ENCODE results near the gene CNTNAP5. TPM values are rescaled to one million over a fixed set of nuclear protein-coding genes. Genes with fewer than 3 reads are reported as not detected.

CNTNAP5 gene
- polyA plus RNA-seq, 4 donors = 0.06 to 0.75 (median 0.12) TPM

DNA sequence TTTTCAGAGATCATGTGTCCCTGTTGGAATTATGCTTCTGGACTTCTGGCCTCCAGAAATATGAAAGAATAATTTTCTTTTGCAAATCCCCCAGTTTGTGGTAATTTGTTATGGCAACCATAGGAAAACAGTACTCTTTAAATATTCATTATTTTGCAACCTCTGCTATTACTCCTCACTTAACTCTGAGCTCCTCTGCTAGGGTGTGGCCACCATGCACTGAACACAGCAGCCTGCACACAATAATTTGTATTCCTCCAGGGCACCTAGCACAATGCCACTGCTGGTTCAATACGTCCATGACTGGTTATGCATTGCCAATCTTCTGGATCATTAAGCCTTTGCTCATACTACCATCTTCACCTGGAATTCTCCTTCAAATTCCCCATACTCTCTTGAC, 232.0 kb downstream of the CNTNAP5 start:
- DNase-seq (ENCODE audit: low read depth in 4 of 4, low spot score in 3 of 4) = no peak

DNA sequence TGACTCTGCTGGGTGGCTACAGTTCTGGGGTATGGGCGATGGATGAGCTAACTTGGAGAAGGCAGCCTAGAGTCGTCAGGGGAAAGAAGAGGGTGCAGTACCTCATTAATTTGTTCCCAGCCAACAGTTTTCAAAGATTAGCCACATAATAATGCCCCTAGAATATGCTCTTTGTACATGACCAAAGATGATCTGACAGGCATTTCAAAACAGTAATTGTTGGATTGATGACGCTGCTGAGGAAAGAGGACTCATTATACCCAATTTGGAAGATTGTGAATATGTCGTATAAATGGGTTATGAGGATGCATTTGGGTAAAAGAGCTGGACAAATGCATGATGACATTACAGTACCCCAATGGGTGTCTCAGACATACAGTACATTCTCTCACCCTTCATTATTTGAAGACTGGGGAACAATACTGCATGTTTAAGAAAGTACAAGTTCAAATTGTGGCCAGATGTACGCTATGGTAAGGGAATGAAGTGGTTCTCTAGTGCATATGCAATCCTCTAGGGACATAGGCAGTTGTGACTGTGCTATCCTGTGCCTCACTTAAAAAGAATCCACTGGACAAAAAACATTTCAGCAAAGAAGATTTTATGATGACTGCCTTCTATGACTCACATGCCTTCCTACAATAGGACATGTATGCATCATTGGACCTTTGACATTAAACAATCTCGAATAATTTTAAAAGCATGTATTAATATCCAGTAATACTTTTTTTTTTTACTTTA, 233.2 kb downstream of the CNTNAP5 start:
- no peak for DNase-seq (ENCODE audit: low read depth in 4 of 4, low spot score in 3 of 4)

DNA sequence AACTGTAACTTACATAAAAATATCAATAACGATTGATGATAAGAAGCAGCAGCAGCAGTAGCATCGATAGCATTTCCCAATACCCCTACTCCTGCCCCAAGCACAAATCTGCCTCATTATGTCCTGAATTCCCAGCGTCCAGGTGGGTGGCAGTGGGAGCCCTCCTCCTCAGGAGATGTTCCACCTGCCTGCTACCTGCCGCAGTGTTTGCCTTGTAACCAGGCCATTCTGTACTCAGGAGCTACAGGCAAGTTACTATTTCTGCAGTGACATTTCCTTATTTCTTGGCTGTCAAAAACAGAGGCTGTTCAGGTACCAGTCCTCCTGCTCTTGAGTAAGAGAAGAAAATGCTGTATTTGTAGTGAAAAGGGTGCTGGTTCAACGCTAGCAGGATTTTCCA, 236.4 kb downstream of the CNTNAP5 start:
- no peak for DNase-seq (ENCODE audit: low read depth in 4 of 4, low spot score in 3 of 4)

DNA sequence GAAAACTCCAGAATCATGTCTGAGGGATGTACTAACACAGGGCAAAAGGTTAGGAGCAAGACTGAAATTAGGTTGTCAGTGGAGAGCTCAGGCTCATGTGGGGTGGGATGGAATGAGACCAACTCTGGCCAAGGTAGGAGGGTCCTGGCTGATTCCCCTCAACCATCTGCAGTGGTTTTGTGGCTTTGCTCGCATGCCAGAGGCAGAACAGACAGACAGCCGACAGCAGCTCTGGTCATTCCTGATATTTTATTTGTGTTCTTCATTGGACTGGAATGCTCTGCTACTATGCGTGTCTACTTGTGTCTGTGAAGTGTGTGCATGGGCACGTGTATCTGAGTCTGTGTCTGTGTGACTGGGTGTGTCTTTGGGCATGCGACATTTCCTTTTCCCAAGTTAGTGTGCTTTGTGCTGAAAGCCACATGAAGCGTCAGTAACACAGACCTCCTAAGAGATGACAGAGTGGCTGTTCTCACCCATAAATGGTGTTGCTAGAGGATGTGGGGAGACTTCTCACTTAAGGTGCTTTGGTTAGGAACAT, 239.5 kb downstream of the CNTNAP5 start:
- DNase-seq (ENCODE audit: low read depth in 4 of 4, low spot score in 3 of 4) = no peak

DNA sequence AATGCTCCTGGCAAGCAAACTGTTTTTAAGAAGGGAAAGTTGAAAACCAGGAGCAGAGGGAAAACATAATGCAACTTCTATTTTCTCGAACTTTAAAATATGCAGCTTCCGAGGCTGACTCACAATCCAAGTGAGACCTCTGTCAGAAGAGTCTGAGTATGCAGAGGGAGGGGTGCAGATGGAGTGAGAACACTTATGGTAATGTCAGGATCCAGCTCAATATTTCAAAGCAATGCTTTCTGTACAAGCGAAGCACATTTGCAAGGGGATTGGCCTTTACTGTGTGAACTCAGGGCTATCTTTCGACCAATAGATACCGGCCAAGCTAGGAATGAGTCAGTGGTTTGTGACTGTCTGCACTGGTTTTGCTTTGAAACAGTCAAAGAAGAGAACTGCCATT, 242.7 kb downstream of the CNTNAP5 start:
- no peak for DNase-seq (ENCODE audit: low read depth in 4 of 4, low spot score in 3 of 4)

DNA sequence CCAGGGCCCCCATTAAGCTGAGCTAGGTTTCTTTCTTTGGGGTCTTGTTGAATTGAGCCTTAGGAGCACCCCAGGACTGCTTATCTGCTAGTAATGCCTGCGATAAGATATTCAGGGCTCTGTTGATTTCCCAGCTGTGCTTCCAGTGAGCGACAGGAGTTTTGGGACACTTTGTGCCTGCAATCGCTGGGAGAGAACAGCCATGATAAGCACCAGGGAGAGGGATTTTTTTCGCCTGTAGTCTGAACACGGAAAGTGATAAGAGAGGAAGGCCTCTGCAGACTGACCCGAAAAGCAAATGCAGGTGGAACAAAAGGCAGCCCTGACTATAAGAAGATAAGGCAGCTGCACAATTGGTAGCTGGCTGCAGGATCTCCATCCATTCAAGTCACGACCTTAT, 244.3 kb downstream of the CNTNAP5 start:
- DNase-seq (ENCODE audit: low read depth in 4 of 4, low spot score in 3 of 4) = no peak

DNA sequence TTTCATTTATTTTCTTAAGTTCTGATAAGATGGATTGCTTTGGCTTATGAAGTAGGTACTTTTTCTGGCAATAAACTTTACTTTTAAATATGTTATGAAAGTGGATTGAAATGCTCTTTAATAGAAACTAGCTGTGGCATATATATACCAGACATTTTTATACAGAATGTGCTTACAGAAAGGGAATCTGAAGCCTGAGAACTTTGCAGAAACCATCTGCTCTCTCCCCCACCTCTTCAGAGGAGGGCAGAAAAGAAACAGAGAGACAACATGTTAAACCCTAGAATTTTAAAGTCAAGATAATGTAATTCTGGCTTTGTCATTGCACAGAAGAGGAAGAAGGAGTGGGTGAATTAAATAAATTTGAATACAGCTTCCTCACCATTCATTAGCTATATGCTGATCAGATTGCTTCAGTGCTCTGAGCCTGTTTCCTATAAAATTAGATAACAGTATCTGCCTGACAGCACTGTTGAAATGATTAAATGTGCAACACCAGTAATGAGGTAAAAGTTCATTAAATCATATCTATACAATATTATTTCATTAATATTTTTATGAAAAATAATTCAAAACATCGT, 247.3 kb downstream of the CNTNAP5 start:
- no peak for DNase-seq (ENCODE audit: low read depth in 4 of 4, low spot score in 3 of 4)

DNA sequence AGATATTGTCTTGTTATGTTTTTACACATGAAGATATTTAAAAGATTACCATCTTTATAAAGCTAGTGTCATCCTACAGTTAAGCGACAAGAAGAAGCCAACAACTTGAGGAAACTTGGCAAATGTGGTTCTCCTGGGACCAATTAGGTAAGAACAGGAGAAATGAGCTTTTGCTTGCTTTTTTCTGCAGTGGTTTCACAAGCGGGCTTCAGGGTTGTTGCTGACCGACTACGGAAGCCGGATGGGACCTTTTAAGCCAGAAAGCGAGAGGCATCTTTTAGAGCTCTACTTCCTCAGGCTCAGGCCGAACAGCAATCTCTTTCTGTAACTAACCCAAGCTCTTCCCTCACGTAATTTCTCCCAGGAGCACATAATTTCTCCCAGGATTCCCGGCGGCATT, 256.5 kb downstream of the CNTNAP5 start:
- DNase-seq (ENCODE audit: low read depth in 4 of 4, low spot score in 3 of 4) = no peak

DNA sequence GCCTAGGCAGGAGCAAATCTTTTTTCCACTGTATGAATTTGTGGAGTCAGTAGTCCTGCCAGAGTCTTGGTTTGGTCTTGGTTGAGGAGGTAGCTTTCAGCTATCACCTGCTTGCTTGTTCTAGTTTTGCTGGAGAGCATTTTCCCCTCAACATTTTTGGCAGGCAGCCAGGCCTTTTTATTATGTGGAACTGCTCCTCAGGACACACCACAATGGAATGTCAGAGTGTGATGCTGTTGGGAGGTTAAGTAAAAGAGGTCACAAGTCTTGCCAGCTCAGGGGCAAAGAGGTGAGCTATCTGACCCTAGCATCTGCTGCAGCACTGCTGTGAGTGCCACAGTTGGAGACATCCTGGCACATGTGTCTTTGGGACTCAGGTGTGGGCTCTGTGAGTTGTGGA, 258.0 kb downstream of the CNTNAP5 start:
- DNase-seq (ENCODE audit: low read depth in 4 of 4, low spot score in 3 of 4) = no peak

DNA sequence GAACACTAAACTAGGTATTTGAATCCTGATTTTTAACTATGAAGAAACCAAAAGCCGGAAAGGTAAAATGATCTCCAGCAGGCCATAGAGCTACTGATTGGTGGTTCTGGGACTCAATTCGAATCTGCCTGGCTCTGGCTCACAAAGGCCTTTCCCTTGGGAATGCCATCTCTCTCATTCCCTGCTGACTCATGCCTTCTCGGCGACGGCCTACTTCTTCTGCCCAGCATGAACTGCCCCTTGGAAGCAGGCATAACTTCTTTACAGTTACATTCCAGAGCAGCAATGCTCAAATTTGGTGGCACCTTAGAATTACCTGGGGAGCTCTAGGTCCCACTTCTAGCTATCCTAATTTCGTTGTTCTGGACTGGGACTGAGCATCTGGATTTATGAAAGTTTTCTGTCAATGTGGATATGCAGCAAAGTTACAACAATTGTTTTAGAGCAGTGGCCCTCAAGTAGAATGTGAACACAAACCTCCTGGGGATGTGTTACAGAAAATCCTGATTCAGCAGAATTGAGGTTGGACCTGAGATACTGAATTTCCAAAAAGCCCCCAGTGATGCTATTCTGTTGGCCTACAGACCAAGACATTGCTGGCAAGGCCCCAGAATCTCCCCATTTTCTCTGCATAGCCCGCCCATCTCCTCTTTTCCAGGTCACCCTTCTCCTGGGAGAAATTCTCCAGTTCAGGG, 261.1 kb downstream of the CNTNAP5 start:
- no peak for DNase-seq (ENCODE audit: low read depth in 4 of 4, low spot score in 3 of 4)

DNA sequence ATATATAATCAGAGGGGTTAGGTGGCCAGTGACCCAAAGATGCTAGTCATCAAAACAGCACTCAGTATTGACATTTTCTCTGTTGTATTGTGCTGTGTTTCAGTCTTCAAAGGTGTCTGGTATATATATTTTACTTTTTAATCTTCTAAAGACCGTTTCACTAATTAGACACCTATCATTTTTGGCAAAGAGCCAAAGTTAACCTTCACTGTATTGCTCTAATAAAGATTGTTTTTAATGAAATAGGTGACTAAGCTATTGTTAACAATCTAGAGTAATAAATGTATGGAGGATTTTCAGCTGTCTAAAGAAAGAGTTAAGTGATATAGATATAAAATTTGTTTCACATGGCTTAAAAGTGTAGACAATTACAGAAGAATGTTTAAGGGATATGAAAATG, 264.0 kb downstream of the CNTNAP5 start:
- no peak for DNase-seq (ENCODE audit: low read depth in 4 of 4, low spot score in 3 of 4)

DNA sequence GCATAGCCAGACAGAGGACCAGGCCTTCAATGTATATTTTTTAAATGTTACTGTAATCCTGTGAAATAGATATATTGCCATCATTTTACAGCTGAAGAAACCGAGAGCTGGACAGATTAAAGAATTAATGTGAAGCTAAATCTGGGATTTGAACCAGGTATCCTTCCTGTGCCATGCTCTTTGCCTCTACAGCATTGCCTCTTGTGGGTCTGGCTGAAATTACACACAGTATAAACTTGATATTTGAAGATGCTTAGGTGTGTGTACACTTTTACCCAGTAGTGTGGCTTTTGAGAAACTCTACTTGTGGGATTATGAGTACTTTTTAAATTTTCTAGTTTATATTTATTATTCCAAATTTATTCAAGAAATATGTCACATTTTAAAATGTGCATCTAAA, 264.5 kb downstream of the CNTNAP5 start:
- no peak for DNase-seq (ENCODE audit: low read depth in 4 of 4, low spot score in 3 of 4)

DNA sequence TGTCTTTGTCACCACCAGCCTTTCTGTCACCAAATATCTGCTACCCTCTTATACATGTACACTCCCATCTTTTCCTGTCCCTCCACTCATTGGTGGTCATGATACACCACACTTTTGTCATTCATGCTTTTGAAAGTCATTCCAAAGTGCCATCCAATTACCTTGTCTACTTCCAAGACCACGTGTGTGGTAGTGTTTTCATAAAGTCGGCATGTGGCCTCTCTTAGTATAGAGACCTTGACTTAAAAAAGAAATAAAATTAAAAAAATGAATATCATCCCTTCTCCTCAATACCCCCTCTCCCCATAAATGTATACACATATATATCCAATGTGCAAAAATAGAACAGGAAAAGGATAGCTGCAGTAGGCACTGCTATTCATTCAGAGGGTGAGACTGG, 271.4 kb downstream of the CNTNAP5 start:
- DNase-seq (ENCODE audit: low read depth in 4 of 4, low spot score in 3 of 4) = no peak

DNA sequence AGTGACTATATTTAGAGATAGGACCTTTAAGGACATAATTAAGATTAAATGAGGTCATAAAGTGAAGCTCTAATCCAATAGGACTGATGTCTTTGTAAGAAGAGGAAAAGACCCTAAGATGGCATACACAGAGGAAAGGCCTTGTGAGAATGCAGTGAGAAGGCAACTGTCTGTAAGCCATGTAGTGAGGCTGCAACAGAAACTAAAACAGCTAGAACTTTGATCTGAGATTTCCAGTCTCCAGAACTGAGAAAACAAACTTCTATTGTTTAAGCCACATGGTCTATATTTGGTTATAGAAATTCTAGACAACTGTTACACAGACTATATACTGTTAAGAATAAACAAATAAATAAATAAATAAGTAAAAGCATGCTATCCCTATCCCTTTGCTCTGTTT, 276.8 kb downstream of the CNTNAP5 start:
- DNase-seq (ENCODE audit: low read depth in 4 of 4, low spot score in 3 of 4) = no peak

DNA sequence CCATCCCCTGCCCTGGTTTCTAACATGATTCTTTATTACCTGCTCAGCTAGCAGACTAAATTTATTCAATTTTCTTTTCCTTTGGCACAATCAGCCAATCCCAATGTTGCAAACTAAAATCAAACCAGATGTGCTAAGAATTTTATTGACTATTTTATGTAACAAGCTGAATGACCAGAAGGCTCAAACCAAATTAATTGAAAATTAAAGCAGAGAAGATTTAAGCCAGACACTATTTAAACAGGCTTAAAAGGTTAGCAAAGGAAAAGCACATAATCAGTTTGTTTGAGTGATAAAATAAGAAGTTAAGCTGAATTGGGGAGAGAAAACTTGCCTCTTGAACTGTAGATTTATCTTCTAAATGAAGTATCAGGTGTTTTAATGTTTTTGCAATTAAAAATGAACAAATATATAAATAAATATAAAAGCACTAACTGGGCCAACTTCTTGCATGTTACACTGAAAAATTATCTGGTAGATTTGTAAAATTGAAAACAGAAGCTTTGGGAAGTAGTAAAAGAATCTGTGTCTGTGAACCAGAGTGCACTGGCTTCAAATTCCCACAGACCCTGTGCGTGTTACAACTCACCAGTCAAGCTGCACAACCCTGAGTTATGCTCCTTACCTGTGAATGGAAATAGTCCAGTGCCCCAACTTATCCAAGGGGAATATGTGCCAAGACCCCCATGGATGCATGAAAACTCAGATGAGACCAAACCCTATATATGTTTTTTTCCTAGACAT, 283.4 kb downstream of the CNTNAP5 start:
- DNase-seq (ENCODE audit: low read depth in 4 of 4, low spot score in 3 of 4) = no peak

DNA sequence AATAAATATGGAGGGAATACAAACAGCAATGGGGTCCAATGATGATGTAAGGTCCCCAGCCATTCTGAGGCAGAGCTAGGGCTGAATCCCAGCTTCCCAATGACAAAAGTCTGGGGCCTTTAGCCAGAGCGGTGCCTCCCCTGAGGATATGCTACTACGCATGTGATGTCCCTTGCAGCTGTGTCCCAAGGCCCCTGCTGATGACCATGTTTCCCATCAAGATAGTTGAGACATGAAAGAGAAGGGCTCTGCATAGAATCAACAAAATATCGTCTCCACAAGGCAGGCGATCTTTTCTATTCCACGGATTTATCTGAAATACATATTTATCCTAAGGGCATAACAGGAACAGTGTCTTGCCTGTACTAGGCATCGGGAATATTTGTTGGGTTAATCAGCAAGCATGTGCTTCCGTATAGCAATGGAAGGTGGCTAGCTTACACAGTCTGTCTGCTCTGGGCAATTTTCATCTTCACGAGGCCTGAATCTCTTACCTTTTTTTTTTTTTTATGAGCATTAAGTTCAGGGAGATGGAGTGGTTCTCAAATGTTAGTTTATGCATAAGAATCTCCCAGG, 284.6 kb downstream of the CNTNAP5 start:
- DNase-seq (ENCODE audit: low read depth in 4 of 4, low spot score in 3 of 4) = no peak

DNA sequence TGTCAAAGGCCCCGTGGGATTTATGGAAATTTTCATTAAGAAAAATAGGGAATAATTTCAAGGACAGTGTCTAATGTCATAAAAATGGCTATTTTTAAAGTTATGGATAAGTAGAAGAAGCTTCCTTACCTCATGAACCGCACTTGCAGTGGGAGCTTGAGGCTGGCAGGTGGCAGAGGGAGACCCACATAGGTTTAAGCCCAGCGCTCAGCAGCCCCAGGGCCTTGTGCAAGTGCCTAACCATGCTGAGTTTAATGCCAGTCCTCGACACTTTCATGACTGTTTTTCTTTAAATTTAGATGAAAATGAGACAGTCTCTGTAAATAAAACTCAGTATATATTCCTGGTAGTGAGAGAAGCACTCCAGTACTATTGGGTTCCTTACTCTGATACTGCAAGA, 285.6 kb downstream of the CNTNAP5 start:
- DNase-seq (ENCODE audit: low read depth in 4 of 4, low spot score in 3 of 4) = no peak

DNA sequence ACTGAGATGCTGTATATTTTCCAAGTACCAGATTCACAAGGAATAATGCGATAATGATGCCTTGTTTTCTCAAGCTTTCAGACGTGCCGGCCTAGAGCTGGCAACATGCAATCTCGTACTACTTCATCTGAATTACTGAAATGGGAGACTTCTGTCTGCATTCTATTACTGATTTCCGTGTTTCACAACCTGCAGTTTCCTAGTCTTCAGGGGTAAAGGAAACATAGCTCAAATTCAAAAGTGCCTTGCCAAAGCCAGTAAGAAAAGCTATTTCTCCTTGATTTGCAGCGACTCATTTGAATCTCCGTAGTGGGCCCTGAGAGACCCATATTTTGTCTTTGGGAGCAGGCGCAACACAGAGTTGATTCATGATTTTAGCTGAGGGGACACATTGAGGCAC, 289.0 kb downstream of the CNTNAP5 start:
- no peak for DNase-seq (ENCODE audit: low read depth in 4 of 4, low spot score in 3 of 4)

DNA sequence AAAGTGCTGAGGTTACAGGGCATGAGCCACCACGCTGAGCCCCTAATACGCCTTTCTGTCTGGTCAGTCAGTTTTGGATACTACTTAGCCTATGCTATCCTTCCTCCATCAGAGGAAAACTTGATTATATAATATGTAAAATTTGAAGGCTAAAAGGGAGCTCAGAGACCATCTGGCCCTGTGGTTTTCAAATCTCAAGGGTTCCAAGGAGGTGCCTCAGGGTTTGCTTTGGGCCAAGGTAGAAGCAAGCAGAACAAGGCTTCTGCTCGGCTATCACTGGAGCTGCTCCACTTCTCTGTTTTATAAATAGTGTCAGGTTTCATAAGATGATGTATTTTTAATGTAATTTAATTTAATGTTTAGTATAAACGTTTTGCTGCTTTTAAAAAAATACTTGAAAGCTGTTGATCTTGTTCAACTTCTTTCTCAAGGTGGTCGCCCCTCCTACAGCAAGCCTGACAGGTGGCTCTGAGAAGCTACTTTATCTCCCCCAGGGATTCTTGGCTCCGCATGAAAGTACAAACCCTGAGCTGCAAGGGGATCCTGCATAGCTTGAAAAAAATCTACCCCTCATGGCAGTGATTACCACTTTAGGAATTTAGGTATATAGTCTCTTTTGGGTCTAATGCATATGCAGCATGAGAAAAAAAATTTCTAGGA, 290.3 kb downstream of the CNTNAP5 start:
- DNase-seq (ENCODE audit: low read depth in 4 of 4, low spot score in 3 of 4) = no peak

DNA sequence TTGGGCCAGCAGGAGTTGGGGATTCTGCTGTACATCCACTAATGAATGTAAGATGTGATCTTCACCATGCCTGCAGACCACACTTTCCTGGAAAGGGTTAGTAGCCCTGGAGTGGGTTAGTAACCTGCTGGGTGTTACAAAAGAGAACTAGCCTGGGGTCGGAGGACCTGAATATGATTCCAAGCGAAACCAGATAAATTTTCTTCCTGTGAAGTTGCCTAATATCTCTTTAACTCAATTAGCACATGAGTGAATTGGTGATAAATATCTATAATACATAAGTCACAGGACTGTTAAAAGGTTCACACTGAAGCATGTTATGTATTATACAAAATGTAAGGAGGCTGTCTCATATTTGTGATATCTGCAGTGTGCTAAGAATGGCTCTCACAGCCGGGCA, 291.0 kb downstream of the CNTNAP5 start:
- no peak for DNase-seq (ENCODE audit: low read depth in 4 of 4, low spot score in 3 of 4)

Measured in left renal pelvis (tissue), 4 donors.